Nephron progenitor cell (in vitro differentiated cells): ENCODE results near the gene FRMPD4.

Source experiments
- DNase-seq: peaks from one replicate; pipeline ENCODE4 v3.0.0; 2021
- H3K27ac Mint-ChIP-seq: 2 replicates; pipeline ENCODE4 v1.8.0; 2021; ENCODE audit warnings: mild to moderate bottlenecking, moderate library complexity, mixed read lengths
- H3K27me3 Mint-ChIP-seq: 2 replicates; pipeline ENCODE4 v1.8.0; 2021; ENCODE audit warnings: mild to moderate bottlenecking, low read depth, mixed read lengths; ENCODE audit not compliant: poor library complexity
- H3K36me3 Mint-ChIP-seq: 2 replicates; pipeline ENCODE4 v1.8.0; 2021; ENCODE audit warnings: low read depth, mixed read lengths
- H3K4me1 Mint-ChIP-seq: 2 replicates; pipeline ENCODE4 v1.8.0; 2021; ENCODE audit warnings: mixed read lengths
- H3K4me3 Mint-ChIP-seq: 2 replicates; pipeline ENCODE4 v1.8.0; 2021; ENCODE audit warnings: mild to moderate bottlenecking, moderate library complexity, mixed read lengths
- H3K9me3 Mint-ChIP-seq: 2 replicates; pipeline ENCODE4 v1.8.0; 2021; ENCODE audit warnings: mild to moderate bottlenecking, moderate library complexity, mixed read lengths
- TF ChIP-seq, protein P1 (sequence below): fragments of 200-600 bp; sonication (generic); IDR thresholded peaks from 2 replicates; pipeline ENCODE4 v1.5.0; 2021; ENCODE audit warnings: antibody characterized with exemption

Gene FRMPD4

DNA sequence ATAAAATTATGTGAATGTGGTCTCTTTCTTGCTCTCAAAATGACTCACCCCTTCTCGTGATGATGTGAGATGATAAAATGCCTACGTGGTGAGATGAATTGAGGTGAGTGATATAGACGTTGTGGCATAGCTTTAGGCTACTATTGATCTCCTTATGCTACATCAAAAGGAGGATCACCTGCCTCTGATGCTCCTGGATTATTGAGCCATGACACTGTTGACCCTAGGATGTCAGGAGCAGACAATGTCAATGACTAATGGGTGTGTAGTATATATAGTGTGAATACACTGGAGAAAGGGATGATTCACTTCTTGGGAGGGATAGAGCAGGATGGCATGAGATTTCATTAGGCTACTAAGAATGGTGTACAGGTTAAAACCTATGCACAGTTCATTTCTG lies 442.3 kb downstream of the FRMPD4 start:
- no peak for DNase-seq
- no peak overlapping the region for H3K4me3 Mint-ChIP-seq
- H3K36me3 Mint-ChIP-seq, result no peaks in the 10 kb centered on the region
- TF ChIP-seq, protein P1, sequence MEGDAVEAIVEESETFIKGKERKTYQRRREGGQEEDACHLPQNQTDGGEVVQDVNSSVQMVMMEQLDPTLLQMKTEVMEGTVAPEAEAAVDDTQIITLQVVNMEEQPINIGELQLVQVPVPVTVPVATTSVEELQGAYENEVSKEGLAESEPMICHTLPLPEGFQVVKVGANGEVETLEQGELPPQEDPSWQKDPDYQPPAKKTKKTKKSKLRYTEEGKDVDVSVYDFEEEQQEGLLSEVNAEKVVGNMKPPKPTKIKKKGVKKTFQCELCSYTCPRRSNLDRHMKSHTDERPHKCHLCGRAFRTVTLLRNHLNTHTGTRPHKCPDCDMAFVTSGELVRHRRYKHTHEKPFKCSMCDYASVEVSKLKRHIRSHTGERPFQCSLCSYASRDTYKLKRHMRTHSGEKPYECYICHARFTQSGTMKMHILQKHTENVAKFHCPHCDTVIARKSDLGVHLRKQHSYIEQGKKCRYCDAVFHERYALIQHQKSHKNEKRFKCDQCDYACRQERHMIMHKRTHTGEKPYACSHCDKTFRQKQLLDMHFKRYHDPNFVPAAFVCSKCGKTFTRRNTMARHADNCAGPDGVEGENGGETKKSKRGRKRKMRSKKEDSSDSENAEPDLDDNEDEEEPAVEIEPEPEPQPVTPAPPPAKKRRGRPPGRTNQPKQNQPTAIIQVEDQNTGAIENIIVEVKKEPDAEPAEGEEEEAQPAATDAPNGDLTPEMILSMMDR, result no peak
- H3K27me3 Mint-ChIP-seq, result peaks cover 10% of the 10 kb centered on the region
- no peak overlapping the region for H3K27ac Mint-ChIP-seq
- no peaks in the 10 kb centered on the region for H3K4me1 Mint-ChIP-seq
- H3K9me3 Mint-ChIP-seq, result peaks cover 36% of the 10 kb centered on the region

DNA sequence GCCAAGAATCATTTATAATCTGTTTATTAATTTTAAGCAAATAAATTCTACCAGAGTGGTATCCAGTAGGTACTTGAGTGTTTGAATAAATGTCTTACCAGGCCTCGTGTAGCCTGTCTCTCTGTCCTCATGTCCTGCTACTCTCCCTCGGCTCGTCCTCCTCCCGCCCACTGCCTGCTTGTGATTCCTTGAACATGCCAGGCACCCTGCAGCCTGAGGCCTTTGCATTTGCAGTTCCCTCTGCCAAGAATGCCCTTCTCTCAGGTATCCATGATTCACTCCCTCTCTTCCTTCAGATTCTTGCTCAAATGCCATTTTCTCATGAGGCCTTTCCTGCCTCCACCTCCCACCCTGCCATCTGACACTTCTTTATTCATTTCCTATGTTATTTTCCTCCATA lies 443.3 kb downstream of the FRMPD4 start:
- Mint-ChIP-seq H3K9me3 (peaks cover 35% of the 10 kb centered on the region), H3K27ac (no peak overlapping the region), H3K36me3 (no peaks in the 10 kb centered on the region), H3K4me3 (no peak overlapping the region), H3K27me3 (peaks cover 10% of the 10 kb centered on the region), H3K4me1 (no peaks in the 10 kb centered on the region)
- TF ChIP-seq, protein P1, result no peak
- DNase-seq, result no peak

DNA sequence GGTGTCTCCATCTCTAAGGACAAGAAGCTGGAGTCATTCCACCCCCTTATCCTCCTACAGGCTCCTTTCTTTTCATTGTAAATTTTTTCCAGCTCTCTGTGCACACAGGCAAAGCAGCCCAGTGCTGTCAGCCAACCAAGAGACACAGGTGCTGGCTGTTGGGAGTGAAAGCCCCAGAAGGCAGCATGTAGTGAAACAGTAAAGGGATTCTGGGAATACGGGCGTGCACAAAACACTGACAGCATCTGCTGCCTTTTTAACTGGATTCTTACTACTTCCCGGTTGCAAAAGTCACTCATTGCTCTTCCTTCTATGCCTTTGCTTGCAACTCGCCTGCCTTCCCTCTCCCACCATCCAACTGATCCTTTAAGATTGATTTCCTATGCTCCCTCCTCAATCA lies 444.4 kb downstream of the FRMPD4 start:
- Mint-ChIP-seq H3K27ac (no peak overlapping the region), H3K4me1 (no peaks in the 10 kb centered on the region), H3K36me3 (no peaks in the 10 kb centered on the region), H3K9me3 (peaks cover 33% of the 10 kb centered on the region), H3K27me3 (peaks cover 10% of the 10 kb centered on the region), H3K4me3 (no peak overlapping the region)
- DNase-seq, result no peak
- TF ChIP-seq, protein P1, result no peak

DNA sequence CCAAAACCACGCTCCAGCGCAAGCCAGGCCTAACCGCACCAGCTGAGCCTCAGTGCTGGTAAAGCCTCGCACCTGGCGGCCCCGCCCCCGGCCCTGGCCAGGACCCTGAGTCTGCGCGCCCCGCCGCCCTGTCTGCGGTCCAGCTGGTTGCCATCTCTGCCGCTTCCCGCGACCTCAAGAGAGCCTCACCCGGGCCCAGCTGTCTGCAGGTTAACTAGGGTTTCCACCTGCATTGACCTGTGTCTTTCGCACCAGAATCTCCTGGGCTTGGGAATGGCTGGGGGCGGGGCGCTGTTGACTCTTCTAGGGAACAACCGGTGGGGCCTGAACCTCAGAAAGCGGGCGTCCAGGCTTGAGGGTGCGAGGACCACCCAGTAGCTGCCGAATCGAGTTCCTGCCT lies 445.3 kb downstream of the FRMPD4 start:
- Mint-ChIP-seq H3K27me3 (peaks cover 10% of the 10 kb centered on the region), H3K4me1 (no peaks in the 10 kb centered on the region), H3K27ac (no peak overlapping the region), H3K36me3 (no peaks in the 10 kb centered on the region), H3K9me3 (peaks cover 34% of the 10 kb centered on the region), H3K4me3 (no peak overlapping the region)
- TF ChIP-seq, protein P1, result no peak
- no peak for DNase-seq

DNA sequence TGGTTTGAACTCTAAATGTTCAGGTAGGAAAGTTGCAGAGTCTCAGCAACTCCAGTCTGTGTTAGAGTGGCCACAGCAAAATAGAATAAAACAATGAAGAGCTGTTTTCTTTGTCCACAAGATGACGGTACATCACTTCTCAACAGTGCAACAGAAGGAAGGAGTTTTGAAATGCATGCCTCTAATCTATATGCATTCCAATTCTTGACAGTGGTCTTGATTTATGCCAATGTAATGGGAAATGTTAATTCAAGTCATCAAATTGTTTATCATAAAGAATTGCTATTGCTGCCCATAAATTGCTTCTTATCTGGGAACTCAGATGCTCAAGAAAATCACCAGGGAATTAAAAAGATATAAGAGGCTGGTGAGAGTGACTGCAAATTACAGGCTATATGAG lies 457.4 kb downstream of the FRMPD4 start:
- H3K27ac Mint-ChIP-seq, result no peak overlapping the region
- H3K4me3 Mint-ChIP-seq, result no peak overlapping the region
- H3K9me3 Mint-ChIP-seq, result peaks cover 16% of the 10 kb centered on the region
- H3K4me1 Mint-ChIP-seq, result no peaks in the 10 kb centered on the region
- no peaks in the 10 kb centered on the region for H3K27me3 Mint-ChIP-seq
- TF ChIP-seq, protein P1, result no peak
- no peak for DNase-seq
- H3K36me3 Mint-ChIP-seq, result no peaks in the 10 kb centered on the region

DNA sequence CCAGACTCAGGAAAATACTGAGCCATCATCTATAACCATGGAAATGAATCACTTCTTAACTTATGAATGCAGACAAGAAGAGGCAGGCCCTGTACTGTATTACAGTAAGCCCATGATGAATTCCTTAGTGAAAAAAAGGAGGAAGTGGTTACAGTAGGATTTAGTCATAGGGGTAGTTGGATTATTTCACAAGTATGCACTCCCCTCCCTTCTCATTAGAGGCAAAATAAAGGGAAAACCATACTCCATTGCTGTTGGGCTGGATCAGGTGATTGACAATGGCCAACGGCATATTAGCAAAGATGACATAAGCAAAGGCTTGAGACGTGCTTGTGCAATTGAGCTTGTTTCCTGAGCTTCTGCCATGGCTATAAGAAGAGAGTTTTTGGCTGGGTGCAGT lies 471.8 kb downstream of the FRMPD4 start:
- no peak overlapping the region for H3K27ac Mint-ChIP-seq
- DNase-seq, result no peak
- TF ChIP-seq, protein P1, result no peak

More for the DNA sequence above, 471.8 kb downstream of the FRMPD4 start:
- H3K4me1 Mint-ChIP-seq, result no peaks in the 10 kb centered on the region
- H3K27me3 Mint-ChIP-seq, result peaks cover 9% of the 10 kb centered on the region
- H3K36me3 Mint-ChIP-seq, result no peaks in the 10 kb centered on the region
- H3K4me3 Mint-ChIP-seq, result no peak overlapping the region
- H3K9me3 Mint-ChIP-seq, result peaks cover 36% of the 10 kb centered on the region
